DND-41 (cell line): ENCODE measurements around the gene KIAA0586.

Experiments used
- EZH2 ChIP-seq: IDR thresholded peaks from 3 replicates; pipeline ENCODE4 v1.6.1; 2012; ENCODE audit warnings: borderline replicate concordance, low read depth, mild to moderate bottlenecking, moderate library complexity, low read length, inconsistent platforms; ENCODE audit not compliant: severe bottlenecking
- TF ChIP-seq, protein P1 (sequence below): IDR thresholded peaks from 2 replicates; pipeline ENCODE4 v1.5.1; 2012; ENCODE audit warnings: borderline replicate concordance, low read length, moderate library complexity, mild to moderate bottlenecking; ENCODE audit not compliant: poor library complexity, severe bottlenecking; ENCODE audit errors: extremely low read depth

DNA sequence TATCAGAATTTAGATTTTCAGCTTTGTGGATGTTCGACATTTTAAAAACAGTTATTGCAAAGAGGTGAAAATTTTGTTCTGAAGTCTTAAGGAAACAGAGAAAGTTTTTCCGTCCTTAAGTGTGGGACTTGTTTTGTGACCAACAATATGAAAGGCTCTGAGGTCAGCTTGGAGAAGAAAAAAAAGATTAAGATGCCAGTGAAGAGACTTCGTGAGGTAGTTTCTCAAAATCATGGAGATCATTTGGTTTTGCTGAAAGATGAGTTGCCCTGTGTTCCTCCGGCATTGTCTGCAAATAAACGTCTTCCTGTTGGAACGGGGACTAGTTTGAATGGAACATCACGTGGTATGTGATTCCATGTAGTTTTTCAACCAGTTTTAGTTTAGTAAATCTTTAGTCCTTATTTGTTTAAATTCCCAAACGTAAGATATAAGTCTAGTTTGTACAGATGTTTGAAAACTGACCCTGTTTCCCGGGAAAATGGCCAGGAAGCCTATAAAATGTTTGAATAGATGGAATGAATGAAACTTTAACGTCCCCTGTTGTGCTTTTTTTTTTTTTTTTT is 682 bp downstream of the KIAA0586 start:
- TF ChIP-seq, protein P1, sequence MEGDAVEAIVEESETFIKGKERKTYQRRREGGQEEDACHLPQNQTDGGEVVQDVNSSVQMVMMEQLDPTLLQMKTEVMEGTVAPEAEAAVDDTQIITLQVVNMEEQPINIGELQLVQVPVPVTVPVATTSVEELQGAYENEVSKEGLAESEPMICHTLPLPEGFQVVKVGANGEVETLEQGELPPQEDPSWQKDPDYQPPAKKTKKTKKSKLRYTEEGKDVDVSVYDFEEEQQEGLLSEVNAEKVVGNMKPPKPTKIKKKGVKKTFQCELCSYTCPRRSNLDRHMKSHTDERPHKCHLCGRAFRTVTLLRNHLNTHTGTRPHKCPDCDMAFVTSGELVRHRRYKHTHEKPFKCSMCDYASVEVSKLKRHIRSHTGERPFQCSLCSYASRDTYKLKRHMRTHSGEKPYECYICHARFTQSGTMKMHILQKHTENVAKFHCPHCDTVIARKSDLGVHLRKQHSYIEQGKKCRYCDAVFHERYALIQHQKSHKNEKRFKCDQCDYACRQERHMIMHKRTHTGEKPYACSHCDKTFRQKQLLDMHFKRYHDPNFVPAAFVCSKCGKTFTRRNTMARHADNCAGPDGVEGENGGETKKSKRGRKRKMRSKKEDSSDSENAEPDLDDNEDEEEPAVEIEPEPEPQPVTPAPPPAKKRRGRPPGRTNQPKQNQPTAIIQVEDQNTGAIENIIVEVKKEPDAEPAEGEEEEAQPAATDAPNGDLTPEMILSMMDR = no peak
- TF ChIP-seq EZH2 = no peak
